Activated T-cell treated with anti-CD3 and anti-CD28 coated beads, Interleukin-2, amount 50 U/mL, for 4 hours (primary cell): Measurements from ENCODE around the gene CMPK2. TPM values are rescaled to one million over a fixed set of nuclear protein-coding genes. Genes with fewer than 3 reads are reported as not detected.
"Not testable (repeated sequence)": the region's sequence is repeated elsewhere in the genome, so short reads cannot be mapped to it uniquely, and the experiment has no call there.

Experiments used
- ATAC-seq, 2 donors: fragments of 200-7000 bp; cut with Tn5 transposase; one replicate each; pipeline ENCODE4 v1.10.0; 2021
- DNase-seq: peaks from one replicate; pipeline ENCODE4 v3.0.0-alpha.2; 2020
- H3K27me3 Mint-ChIP-seq: one replicate; pipeline ENCODE4 v1.8.0; 2021; ENCODE audit warnings: low read depth, mixed read lengths
- H3K36me3 Mint-ChIP-seq: one replicate; pipeline ENCODE4 v1.8.0; 2022; ENCODE audit warnings: mixed read lengths; ENCODE audit not compliant: insufficient read depth
- H3K4me1 Mint-ChIP-seq: one replicate; pipeline ENCODE4 v1.8.0; 2021; ENCODE audit warnings: low read depth, mixed read lengths
- H3K4me3 Mint-ChIP-seq: one replicate; pipeline ENCODE4 v1.8.0; 2021; ENCODE audit warnings: mild to moderate bottlenecking, moderate library complexity, mixed read lengths
- H3K9me3 Mint-ChIP-seq: one replicate; pipeline ENCODE4 v1.8.0; 2021; ENCODE audit warnings: mixed read lengths
- total RNA-seq, 3 donors: library from RNA; stranded (reverse); gene quantifications; one replicate each; pipeline ENCODE4 v1.2.1, GENCODE V29; 2021

CMPK2 gene
- total RNA-seq, 3 donors from 2014 or later: 2.5 to 4.2 (median 3.2) TPM

DNA sequence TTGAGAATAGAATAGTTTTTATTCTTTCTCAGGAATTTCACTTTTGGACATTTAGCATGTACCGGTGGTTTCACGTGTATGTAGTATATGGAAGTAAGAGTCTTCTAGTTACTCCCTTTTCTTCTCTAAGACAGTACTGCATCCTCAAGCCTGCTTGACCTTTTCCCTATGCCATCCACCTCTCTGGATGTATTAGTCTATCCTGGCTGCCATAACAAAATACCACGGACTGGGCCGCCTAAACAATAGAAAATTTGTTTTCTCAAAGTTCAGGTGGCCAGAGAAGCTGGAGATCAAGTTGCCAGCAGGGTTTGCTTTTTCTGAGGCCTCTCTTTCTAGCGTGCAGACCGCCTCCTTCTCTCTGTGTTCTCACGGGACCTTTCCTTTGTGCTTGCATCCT, 1.3 kb upstream of the CMPK2 start:
- peaks cover 32% of the 10 kb centered on the region for H3K4me1 Mint-ChIP-seq
- ATAC-seq (no peak), DNase-seq (no peak)
- peaks cover 10% of the 10 kb centered on the region for H3K36me3 Mint-ChIP-seq
- peaks cover 2% of the 10 kb centered on the region for H3K9me3 Mint-ChIP-seq
- peak overlapping the region; percentile 97 for H3K4me3 Mint-ChIP-seq
- no peaks in the 10 kb centered on the region for H3K27me3 Mint-ChIP-seq

DNA sequence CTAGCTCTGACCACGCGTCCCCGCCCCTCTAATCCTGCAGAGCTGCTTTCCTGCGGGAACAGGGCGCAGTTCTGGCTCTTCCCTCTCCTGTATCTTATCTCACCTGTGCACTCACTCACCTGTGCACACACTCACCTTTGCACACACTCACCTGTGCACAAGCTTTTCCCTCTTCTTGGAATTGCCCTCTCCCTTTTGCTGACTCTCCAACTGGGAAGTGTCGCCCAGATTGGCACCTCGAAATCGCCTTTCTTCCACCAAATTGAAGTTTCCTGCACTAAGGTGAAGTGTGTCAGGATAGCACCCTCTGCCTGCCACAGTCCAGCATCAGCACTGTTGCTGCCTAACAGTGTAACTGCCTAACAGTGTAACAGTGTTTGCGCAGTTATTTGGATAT, 566 bp upstream of the CMPK2 start:
- H3K27me3 Mint-ChIP-seq: no peaks in the 10 kb centered on the region
- DNase-seq: peak; percentile 23
- peak overlapping the region; percentile 97 for H3K4me3 Mint-ChIP-seq
- peaks cover 31% of the 10 kb centered on the region for H3K4me1 Mint-ChIP-seq
- H3K36me3 Mint-ChIP-seq: peaks cover 17% of the 10 kb centered on the region
- peaks cover 8% of the 10 kb centered on the region for H3K9me3 Mint-ChIP-seq
- peak in 1 of 2 donors; percentile 33 for ATAC-seq

DNA sequence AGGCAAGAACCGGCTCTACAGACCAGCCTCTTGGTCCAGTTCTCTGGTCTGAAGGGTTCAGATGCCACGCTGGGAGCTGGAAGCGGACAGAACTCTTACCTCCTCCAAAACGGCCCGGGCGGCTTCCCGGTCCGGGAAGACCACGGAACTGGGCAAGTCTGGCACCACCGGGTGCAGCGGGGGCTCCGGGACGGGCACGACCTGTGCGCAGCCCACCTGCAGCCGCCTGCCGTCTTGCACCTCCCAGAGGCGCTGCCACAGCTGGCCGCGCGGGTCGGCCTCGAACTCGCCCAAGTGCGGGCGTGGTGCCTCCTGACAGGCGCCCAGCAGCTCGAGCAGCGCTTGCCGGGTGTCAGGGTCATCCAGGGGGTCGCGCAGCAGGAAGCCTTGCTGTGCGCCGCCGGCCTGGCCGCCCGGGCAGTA, 773 bp downstream of the CMPK2 start:
- H3K27me3 Mint-ChIP-seq: no peaks in the 10 kb centered on the region
- peak; percentile 15 to 16 for ATAC-seq
- peaks cover 31% of the 10 kb centered on the region for H3K36me3 Mint-ChIP-seq
- H3K4me3 Mint-ChIP-seq: peak overlapping the region; percentile 70
- DNase-seq: no peak
- peaks cover 16% of the 10 kb centered on the region for H3K9me3 Mint-ChIP-seq
- H3K4me1 Mint-ChIP-seq: peaks cover 29% of the 10 kb centered on the region

DNA sequence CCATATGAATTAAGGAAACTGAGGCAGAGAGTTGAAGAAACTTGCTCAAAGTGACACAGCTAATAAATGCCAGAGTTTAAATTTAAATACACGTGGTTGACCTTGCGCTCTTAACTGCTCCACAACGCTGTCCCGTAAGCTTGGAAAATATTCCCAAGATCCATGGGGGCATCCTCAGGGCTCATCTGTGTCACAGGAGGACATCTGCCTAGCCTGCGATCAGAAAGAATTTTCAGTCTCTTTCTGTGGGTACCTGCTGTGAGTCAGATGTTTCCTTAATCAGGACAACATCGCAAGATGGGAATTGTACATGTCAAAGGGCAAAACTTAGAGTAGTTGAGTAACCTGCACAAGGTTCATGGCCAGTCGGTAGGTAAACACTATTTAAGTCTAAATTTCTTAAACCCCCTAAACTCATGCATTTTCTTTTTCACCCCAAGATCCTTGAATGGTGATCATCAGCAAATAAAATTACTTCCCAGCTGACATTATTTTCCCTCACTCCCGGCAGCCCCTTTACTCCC, 1.4 kb downstream of the CMPK2 start:
- ATAC-seq (no peak), DNase-seq (no peak)
- H3K4me1 Mint-ChIP-seq: peaks cover 29% of the 10 kb centered on the region
- H3K27me3 Mint-ChIP-seq: no peaks in the 10 kb centered on the region
- peak overlapping the region; percentile 70 for H3K4me3 Mint-ChIP-seq
- peaks cover 37% of the 10 kb centered on the region for H3K36me3 Mint-ChIP-seq
- peaks cover 17% of the 10 kb centered on the region for H3K9me3 Mint-ChIP-seq

DNA sequence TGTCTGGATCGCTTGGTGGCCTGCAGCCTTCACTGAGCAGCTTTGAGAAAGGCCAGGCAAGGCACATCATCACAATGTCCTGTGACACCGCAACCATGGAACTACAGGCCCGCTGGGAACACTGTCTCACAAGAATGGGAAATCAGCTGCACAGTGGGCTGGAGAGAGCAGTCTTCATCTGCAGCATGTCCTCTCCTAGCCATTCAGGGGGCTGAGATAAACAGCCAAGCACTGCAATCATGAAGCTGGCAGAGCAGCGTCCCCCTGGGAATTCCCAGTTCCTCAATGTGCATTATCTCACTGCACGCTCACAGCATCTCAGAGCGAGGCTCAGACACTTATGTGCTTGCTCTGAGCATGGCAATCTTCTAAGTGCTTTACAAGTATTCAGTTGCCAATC, 1.9 kb downstream of the CMPK2 start:
- H3K36me3 Mint-ChIP-seq: peaks cover 42% of the 10 kb centered on the region
- peak overlapping the region; percentile 70 for H3K4me3 Mint-ChIP-seq
- no peaks in the 10 kb centered on the region for H3K27me3 Mint-ChIP-seq
- ATAC-seq (no peak), DNase-seq (no peak)
- H3K4me1 Mint-ChIP-seq: peaks cover 29% of the 10 kb centered on the region
- H3K9me3 Mint-ChIP-seq: peaks cover 20% of the 10 kb centered on the region

DNA sequence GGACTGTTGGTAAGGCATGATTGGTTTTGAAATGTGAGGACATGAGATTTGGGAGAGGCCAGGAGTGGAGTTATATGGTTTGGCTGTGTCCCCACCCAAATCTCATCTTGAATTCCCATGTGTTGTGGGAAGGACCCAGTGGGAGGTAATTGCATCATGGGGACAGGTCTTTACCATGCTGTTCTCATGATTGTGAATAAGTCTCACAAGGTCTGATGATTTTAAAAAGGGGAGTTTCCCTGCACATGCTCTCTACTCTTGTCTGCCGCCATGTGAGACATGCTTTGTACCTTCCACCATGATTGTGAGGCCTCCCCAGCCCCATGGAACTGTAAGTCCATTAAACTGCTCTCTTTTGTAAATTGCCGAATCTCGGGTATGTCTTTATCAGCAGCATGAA, 5.4 kb downstream of the CMPK2 start:
- H3K27me3 Mint-ChIP-seq: no peaks in the 10 kb centered on the region
- ATAC-seq: no peak
- H3K4me3 Mint-ChIP-seq: no peak overlapping the region
- H3K36me3 Mint-ChIP-seq: peaks cover 68% of the 10 kb centered on the region
- peaks cover 29% of the 10 kb centered on the region for H3K9me3 Mint-ChIP-seq
- no peak for DNase-seq
- peaks cover 17% of the 10 kb centered on the region for H3K4me1 Mint-ChIP-seq

DNA sequence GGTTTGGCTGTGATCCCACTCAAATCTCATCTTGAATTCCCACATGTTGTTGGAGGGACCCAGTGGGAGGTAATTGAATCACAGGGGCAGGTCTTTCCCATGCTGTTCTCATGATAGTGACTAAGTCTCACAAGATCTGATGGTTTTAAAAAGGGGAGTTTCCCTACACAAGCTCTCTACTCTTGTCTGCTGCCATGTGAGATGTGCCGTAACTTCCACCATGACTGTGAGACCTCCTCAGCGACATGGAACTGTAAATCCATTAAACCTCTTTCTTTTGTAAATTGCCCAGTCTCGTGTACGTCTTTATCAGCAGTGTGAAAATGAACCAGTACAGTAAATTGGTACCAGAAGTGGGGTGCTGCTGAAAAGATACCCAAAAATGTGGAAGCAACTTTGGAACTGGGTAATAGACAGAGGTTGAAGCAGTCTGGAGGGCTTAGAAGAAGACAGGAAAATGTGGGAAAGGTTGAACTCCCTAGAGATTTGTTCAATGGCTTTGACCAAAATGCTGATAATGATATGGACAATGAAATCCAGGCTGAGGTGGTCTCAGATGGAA, 7.2 kb downstream of the CMPK2 start:
- not testable (repeated sequence) for ATAC-seq, DNase-seq, H3K27me3 Mint-ChIP-seq, H3K4me3 Mint-ChIP-seq, H3K4me1 Mint-ChIP-seq
- Mint-ChIP-seq H3K9me3 (peaks cover 29% of the 10 kb centered on the region), H3K36me3 (peaks cover 78% of the 10 kb centered on the region)

DNA sequence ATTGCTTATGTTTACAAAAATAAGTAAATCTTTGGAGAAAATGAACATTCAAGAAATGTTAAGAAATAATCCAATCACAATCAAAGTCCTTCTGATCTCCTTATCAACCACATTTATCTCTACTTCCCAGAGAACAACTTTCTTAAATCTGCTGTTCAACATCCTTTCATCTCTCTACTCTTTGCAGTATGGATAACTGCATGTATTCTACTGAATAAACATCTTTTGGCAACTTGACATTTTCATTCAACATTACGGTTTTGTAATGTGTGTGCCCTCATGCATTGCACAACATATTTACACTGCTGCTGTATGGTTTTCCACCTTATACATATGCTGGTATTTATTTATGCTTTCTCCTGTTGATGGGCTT, 9.2 kb downstream of the CMPK2 start:
- peaks cover 9% of the 10 kb centered on the region for H3K4me1 Mint-ChIP-seq
- ATAC-seq (no peak), DNase-seq (no peak)
- no peak overlapping the region for H3K4me3 Mint-ChIP-seq
- H3K36me3 Mint-ChIP-seq: peaks cover 78% of the 10 kb centered on the region
- peaks cover 22% of the 10 kb centered on the region for H3K9me3 Mint-ChIP-seq
- H3K27me3 Mint-ChIP-seq: no peaks in the 10 kb centered on the region

DNA sequence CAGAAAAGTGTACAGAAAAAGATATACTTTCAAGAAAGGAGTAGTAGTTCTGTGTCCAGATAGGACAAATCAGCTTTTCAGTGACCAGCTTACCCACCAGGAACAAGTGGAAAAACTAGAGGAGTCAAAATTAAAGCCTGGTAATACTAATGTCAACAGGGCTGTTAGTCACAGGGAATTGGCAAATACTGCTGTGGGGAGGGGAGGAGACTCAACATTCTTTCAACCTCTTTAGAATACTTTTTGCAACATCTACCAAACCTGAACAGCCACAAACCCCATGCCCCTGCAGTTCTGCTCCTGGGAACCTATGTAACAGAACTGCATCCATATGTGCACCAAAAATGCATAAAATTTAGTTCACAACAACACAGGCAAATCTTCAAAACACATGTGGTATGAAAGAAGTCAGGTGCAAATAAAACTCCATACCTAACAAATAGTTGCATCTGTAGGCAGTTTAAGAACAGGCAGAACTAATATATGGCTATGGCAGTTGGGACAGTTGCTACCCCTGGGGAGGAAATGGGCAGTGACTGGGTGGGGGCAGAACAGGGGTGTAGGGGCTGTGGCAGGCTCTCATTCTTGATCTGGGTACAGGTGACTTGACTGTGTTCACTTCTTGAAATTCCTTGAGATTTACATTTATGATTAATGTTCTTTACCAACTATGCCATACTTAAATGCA, 9.7 kb downstream of the CMPK2 start:
- Mint-ChIP-seq H3K36me3 (peaks cover 78% of the 10 kb centered on the region), H3K4me1 (peaks cover 9% of the 10 kb centered on the region), H3K4me3 (no peak overlapping the region), H3K27me3 (no peaks in the 10 kb centered on the region), H3K9me3 (peaks cover 21% of the 10 kb centered on the region)
- DNase-seq (no peak), ATAC-seq (no peak)

DNA sequence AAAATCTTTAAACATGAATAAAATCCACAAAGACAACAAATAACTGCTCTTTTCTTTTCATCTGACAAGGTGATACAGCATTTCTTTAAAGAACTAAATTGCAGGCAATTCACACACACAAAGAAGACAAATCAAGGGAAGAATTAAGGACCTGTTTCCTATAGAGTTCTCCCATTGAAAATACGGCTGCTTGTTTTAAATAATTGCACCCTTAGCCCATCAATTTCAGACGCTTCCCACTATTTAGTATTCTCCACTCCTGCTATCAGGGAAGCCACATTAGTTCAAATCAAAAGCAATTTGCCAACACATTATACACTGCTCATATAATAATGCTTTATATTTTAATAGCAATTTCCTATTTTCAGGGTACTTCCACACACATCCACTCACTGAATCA, 11.3 kb downstream of the CMPK2 start:
- Mint-ChIP-seq H3K36me3 (peaks cover 78% of the 10 kb centered on the region), H3K9me3 (peaks cover 17% of the 10 kb centered on the region), H3K4me3 (no peak overlapping the region), H3K27me3 (no peaks in the 10 kb centered on the region), H3K4me1 (peaks cover 9% of the 10 kb centered on the region)
- no peak for DNase-seq
- ATAC-seq: no peak

DNA sequence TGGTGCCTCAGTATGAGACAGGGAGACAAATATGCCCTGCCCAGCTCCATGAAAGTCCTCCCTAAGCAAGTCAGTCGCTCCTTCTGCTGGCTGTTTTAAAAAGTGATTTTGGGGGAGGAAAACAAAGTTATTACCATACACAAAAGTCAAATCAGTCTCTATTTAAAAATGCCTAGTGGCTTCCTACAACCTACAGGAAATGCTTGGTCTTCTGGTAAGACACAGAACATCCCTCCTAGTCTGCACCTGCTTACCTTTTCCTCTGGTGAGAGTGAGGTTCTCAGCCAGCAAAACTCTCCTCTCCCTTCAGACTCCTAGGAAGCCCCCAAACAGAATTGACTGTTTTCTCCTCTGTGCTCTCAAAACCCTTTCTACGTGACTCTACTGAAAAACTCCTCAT, 13.5 kb downstream of the CMPK2 start:
- no peaks in the 10 kb centered on the region for H3K27me3 Mint-ChIP-seq
- no peak for ATAC-seq
- DNase-seq: no peak
- H3K9me3 Mint-ChIP-seq: peaks cover 23% of the 10 kb centered on the region
- H3K4me3 Mint-ChIP-seq: no peak overlapping the region
- peaks cover 9% of the 10 kb centered on the region for H3K4me1 Mint-ChIP-seq
- H3K36me3 Mint-ChIP-seq: peaks cover 78% of the 10 kb centered on the region

DNA sequence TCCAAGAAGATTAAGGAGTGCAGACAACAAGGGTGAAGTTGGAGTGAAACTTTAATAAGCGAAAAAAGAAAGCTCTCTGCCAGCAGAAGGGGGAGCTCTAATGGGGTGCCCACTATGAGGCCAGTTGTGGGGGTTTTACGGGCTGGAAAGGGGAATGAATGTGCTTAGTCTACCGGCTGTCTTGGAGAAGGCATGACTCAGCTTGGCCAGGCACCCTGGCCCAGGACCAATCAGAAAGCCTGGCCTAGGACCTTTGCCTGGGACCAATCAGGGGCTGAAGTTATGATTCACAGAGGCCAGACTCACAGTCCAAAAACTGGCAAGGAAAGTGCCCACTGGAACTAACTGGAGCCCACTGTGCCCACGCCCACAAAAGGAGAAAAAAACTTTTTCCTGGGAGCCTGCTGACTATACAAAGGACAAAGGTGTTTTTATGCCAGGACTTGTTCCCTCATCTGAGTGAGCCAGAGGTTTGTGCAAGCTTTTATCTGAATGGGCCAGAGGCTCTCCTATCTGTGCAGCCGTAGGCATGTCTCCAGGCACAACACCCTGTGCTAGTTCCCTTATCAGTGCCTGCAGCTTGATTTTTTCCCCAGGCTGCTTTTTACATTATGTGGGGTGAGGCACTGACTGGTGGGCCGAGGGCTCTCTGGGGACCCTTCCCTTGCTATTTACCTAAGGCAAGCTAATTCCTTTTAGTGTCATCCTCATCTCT, 18.6 kb downstream of the CMPK2 start:
- H3K4me1 Mint-ChIP-seq: peaks cover 3% of the 10 kb centered on the region
- H3K36me3 Mint-ChIP-seq: peaks cover 62% of the 10 kb centered on the region
- DNase-seq (no peak), ATAC-seq (no peak)
- no peak overlapping the region for H3K4me3 Mint-ChIP-seq
- no peaks in the 10 kb centered on the region for H3K27me3 Mint-ChIP-seq
- peaks cover 57% of the 10 kb centered on the region for H3K9me3 Mint-ChIP-seq

DNA sequence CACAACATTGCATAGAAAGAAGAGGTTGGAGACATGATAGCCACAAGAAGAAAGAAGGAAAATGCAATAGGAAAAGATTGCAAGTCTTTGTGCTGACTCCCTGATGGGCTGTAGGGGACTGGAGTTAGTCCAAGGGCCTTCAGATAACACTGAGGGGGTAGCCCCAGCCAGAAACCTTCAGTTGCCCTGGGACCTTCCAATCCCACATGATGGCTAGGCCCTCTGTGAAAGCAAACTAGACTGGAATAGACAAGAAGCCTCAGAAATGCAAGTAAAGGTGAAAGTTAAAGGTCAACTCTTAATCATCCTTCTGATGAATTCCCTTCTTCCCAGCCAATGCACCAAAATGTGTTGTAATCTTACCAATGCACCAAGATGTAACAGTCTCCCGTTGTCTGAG, 19.2 kb downstream of the CMPK2 start:
- ATAC-seq (no peak), DNase-seq (no peak)
- peaks cover 3% of the 10 kb centered on the region for H3K4me1 Mint-ChIP-seq
- H3K4me3 Mint-ChIP-seq: no peak overlapping the region
- H3K27me3 Mint-ChIP-seq: no peaks in the 10 kb centered on the region
- peaks cover 57% of the 10 kb centered on the region for H3K9me3 Mint-ChIP-seq
- peaks cover 61% of the 10 kb centered on the region for H3K36me3 Mint-ChIP-seq

DNA sequence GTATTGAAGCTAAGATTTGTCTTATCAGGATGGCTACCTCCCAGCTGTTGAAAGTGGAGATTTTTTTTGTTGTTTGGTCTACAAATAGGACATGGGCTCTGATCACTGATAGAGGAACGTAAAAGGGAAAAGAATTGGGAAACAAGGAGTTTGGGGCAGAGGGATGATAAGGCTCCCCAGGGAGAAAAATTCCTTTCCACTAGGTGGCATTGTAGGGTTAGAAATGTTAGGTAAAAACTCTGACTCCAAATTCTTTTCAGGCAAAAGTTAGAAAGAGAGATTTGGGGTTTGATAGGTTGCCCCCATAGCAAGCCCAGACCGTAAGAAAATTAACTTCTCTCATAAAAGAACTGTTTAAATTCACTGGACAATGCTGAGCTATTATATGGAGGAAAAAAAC, 19.8 kb downstream of the CMPK2 start:
- H3K27me3 Mint-ChIP-seq: no peaks in the 10 kb centered on the region
- ATAC-seq (no peak), DNase-seq (no peak)
- peaks cover 59% of the 10 kb centered on the region for H3K36me3 Mint-ChIP-seq
- peaks cover 3% of the 10 kb centered on the region for H3K4me1 Mint-ChIP-seq
- H3K4me3 Mint-ChIP-seq: no peak overlapping the region
- peaks cover 57% of the 10 kb centered on the region for H3K9me3 Mint-ChIP-seq

DNA sequence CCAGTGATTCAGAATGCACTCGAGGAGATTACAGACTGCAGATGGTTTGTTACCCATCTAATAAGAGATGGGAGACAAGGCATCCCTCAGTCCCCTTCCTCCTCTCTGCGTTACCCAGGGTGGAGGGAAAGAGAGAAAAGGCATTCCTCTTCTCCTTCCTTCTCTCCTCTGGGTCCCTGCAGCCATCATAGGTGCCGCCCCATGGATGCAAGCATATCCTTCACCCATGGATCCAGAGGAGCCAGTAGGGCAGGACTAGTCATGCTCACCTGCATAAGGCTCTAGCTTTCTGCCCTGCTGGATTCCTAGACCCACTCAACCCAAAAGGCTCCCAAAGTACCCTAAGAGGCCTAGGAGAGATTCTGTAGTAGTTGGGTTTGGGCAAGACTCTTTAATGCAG, 20.4 kb downstream of the CMPK2 start:
- Mint-ChIP-seq H3K4me1 (peaks cover 3% of the 10 kb centered on the region), H3K9me3 (peaks cover 57% of the 10 kb centered on the region), H3K27me3 (no peaks in the 10 kb centered on the region), H3K36me3 (peaks cover 59% of the 10 kb centered on the region), H3K4me3 (no peak overlapping the region)
- DNase-seq: no peak
- ATAC-seq: no peak
